NCI-H128 (cell line): ENCODE results near the gene ADIPOR1.
A peak's percentile ranks its signal among the peaks of the same experiment; 100 is the strongest.
"Not testable (repeated sequence)": the region's sequence is repeated elsewhere in the genome, so short reads cannot be mapped to it uniquely, and the experiment has no call there.

Source experiments
- DNase-seq: peaks from one replicate; lab custom pipeline; 2025; ENCODE audit not compliant: unreplicated experiment; lab: John Stamatoyannopoulos, UW

ADIPOR1 gene

GRCh38 chr1:202957733-202958543 is at the start of gene ADIPOR1:
TSS of gene ADIPOR1 (minus strand) at chr1:202958312. CDS start at chr1:202951070, 7,242 bp downstream.
- DNase-seq = peak; percentile 85

GRCh38 chr1:203006948-203007871 is 49.1 kb upstream of the ADIPOR1 start, which contains the start of gene TMEM183A:
TSS of gene TMEM183A (plus strand) at chr1:203007374. CDS start at chr1:203007466, 92 bp downstream.
- DNase-seq = peak; percentile 97

- DNase-seq = not testable (repeated sequence)
These were observed 47.5 kb upstream of the ADIPOR1 start for GRCh38 chr1:203005395-203006142.

- DNase-seq = no peak
These were observed 44.8 kb upstream of the ADIPOR1 start for GRCh38 chr1:203002951-203003350.

GRCh38 chr1:203001986-203002385 is 43.9 kb upstream of the ADIPOR1 start:
- no peak for DNase-seq

GRCh38 chr1:203000217-203000944 is 42.3 kb upstream of the ADIPOR1 start:
- no peak for DNase-seq

GRCh38 chr1:202998836-202999750 is 41.0 kb upstream of the ADIPOR1 start:
- DNase-seq = peak; percentile 50

GRCh38 chr1:202994756-202995155 is 36.6 kb upstream of the ADIPOR1 start:
- DNase-seq = no peak

GRCh38 chr1:202991112-202991511 is 33.0 kb upstream of the ADIPOR1 start:
- no peak for DNase-seq

- no peak for DNase-seq
These were observed 31.8 kb upstream of the ADIPOR1 start for GRCh38 chr1:202989879-202990278.

GRCh38 chr1:202987922-202988583 is 29.9 kb upstream of the ADIPOR1 start:
- no peak for DNase-seq

GRCh38 chr1:202987255-202987654 is 29.1 kb upstream of the ADIPOR1 start:
- no peak for DNase-seq

- DNase-seq = not testable (repeated sequence)
These were observed 28.0 kb upstream of the ADIPOR1 start for GRCh38 chr1:202986120-202986519.

- no peak for DNase-seq
These were observed 24.8 kb upstream of the ADIPOR1 start for GRCh38 chr1:202982715-202983430.

GRCh38 chr1:202981939-202982338 is 23.8 kb upstream of the ADIPOR1 start:
- DNase-seq = no peak

GRCh38 chr1:202979459-202979858 is 21.3 kb upstream of the ADIPOR1 start:
- DNase-seq = no peak

GRCh38 chr1:202976633-202977032 is 18.5 kb upstream of the ADIPOR1 start:
- DNase-seq = no peak

- DNase-seq = no peak
These were observed 16.7 kb upstream of the ADIPOR1 start for GRCh38 chr1:202974856-202975255.
